Activated CD4-positive, alpha-beta T cell treated with anti-CD3 and anti-CD28 coated beads, Interleukin-2, Interleukin-4, amounts not matched to agents 100 ng/mL and 50 ng/mL, durations not matched to agents 16 hours and 8 hours (primary cell): Measurements from ENCODE around the gene ABHD11.
"Not testable (repeated sequence)": the region's sequence is repeated elsewhere in the genome, so short reads cannot be mapped to it uniquely, and the experiment has no call there.

Experiments used
- DNase-seq: peaks from one replicate; pipeline ENCODE4 v3.0.0-alpha.2; 2020; ENCODE audit warnings: low spot score

The ABHD11 gene

DNA sequence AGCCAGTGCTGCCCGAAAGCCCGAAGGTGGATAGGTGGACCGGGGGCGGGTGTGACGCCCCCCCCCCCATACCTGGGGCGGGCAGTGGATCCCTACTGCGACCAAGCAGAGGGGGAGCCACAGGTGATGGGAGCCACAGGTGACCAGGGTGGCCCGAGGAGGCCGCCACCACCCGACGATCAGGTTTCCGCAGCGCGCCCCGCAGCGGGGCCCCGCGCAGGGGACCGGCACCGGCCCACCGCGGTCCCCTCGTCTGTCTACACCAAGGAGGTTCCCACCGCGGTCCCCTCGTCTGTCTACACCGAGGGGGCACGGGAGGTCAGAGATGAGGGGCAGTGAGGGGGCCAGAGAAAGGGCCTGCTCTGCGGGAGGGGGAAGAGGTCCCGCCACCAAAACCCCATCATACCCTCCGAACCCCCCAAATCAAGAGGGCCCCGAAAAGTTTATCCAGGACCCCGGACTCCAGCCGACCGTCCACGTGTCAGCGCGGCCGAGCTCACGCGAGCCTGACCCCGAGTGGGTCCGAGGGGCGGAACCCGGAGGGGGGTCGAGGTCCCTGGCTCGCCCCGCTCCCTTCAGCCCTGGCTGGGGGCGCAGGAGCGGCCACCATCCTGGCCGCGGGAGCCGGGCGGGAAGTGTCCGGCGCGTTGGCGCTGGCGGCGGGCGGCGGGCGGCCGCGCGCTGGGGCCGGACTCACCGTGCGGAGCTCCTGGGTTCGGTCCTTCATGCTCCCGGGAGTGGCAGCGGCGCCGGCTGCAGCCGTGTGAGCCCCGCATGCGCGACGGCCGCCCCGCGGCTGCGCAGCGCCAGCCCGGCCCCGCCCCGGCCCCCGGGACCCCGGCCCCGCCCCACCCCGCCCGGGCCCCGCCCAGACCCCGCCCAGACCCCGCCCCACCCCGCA, 19.4 kb downstream of the ABHD11 start, which contains the start of gene STX1A:
STX1A (minus strand) TSS at position 765 of the 901 bp plus-strand sequence; CDS start at position 727, 38 bp downstream.
- DNase-seq, result peak; percentile 68

- DNase-seq, result no peak
Measured at GRCh38 chr7:73718438-73718881, 20.1 kb downstream of the ABHD11 start.

GRCh38 chr7:73717991-73718405, 20.6 kb downstream of the ABHD11 start:
- DNase-seq, result peak; percentile 84

- DNase-seq, result no peak
Measured at GRCh38 chr7:73717025-73717807, 21.4 kb downstream of the ABHD11 start.

- DNase-seq, result no peak
Measured at GRCh38 chr7:73716318-73716890, 22.2 kb downstream of the ABHD11 start.

- DNase-seq, result peak; percentile 77
Measured at GRCh38 chr7:73715648-73716317, 22.8 kb downstream of the ABHD11 start.

- not testable (repeated sequence) for DNase-seq
Measured at GRCh38 chr7:73713319-73713718, 25.3 kb downstream of the ABHD11 start.

DNA sequence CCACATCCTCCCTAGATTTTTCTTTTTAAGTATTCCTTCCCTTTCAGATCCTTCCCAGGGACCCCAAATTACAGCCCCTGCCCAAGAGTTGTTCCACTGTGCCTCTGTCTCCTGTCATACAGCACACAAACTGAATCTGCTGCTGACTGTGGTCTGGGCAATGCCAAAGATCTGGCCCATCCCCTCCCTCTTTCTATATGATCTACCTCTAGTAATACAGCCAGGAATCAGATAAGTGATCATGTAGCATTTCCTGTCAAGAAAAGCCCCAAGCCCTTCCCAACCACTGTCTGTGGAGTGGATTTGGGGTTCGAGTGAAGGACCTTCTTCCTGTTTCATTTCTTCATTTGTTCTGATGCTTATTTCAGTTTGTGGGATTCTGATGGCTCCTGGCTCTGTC, 25.8 kb downstream of the ABHD11 start:
- no peak for DNase-seq

DNA sequence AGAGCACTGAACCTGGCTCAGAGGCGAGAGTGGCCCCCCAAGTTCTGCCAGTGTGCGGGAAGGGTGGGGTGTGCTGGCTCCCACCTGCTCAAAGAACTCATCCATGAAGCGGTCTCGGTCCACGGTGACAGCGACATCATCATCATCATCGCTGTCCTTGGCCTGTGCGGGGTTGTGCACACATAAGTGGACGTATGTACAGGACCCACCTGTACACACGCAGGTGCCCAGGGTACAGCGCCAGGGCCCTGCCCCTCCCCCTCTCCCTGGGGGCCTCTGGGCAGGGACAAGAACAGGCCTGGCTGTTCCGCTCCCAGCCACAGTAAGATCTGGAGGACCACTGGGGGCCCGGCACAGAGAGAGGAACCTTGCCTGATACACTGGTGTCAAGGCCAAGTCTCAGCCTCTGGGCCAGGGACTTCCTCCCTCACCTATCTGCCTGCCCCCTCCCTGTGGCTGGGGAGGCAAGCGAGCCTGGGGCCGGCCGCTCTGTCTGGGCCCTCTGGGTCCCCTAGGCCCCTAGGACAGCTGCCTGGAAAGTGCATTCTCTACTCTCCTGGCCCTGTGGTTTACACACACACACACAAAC, 29.5 kb downstream of the ABHD11 start:
- DNase-seq, result no peak

- DNase-seq, result peak; percentile 17
Measured at GRCh38 chr7:73707045-73707631, 31.5 kb downstream of the ABHD11 start.

- DNase-seq, result peak; percentile 44
Measured at GRCh38 chr7:73706126-73707044, 32.2 kb downstream of the ABHD11 start.

GRCh38 chr7:73705551-73705920, 33.1 kb downstream of the ABHD11 start:
- DNase-seq, result no peak

- DNase-seq, result no peak
Measured at GRCh38 chr7:73704640-73705550, 33.7 kb downstream of the ABHD11 start.

GRCh38 chr7:73703757-73704639, 34.6 kb downstream of the ABHD11 start:
- DNase-seq, result peak; percentile 27

DNA sequence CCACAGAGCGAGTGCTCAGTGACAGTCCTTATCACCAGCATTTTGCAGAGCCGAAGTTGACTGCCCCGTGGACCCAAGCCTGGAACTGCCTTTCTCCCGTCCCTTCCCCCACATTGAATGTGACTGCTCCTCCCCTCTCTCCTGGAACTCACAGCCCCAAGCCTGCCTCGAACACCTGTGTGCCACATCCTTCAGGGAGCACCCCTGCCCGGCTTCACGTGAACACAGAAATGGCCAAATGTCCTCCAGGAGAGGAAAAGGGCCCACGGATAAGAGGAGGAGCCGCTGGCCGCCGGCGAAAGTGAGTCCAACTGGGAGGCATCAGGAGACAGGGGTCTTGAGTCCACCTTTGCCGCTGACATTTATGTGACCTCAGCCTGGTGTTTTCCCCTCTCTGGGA, 35.4 kb downstream of the ABHD11 start:
- DNase-seq, result no peak

- DNase-seq, result no peak
Measured at GRCh38 chr7:73702665-73703064, 35.9 kb downstream of the ABHD11 start.

DNA sequence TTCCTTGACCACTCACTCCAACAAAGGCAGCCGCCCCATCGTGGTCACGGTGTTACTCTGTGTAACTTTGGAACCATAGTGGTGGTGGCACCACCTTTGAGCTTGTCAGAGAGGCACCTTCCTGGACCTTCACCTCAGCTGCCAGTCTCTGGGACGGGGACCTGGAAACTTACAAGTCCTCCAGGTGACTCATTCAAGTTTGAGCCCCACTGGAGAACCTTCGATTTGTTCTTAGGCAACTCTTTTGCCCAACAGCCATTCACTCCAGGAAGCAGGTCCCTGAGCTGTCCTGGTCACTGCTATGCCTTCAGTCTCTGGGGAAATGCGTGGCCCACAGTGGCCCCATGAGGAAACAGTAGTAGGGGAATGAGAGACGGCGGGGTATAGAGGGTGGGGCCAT, 36.4 kb downstream of the ABHD11 start:
- DNase-seq, result no peak
